Pancreas (tissue), 8 donors: Measurements from ENCODE around the gene TLCD5. TPM values are rescaled to one million over a fixed set of nuclear protein-coding genes. Genes with fewer than 3 reads are reported as not detected.

Source experiments
- polyA plus RNA-seq, 2 donors: library from polyadenylated mRNA; stranded (reverse); fragments of 200-250 nt; gene quantifications; one replicate each; pipeline ENCODE4 v1.2.3, GENCODE V29; 2013
- total RNA-seq, 6 donors: library from RNA; stranded (reverse); fragmentation: NEBNext Ultra II Directional in 4 of 6; extraction: Animal tissue kit (Norgen Biotek cat#: 25700) in 4 of 6; gene quantifications; one replicate each; pipeline versions ENCODE4 v1.2.1 to v1.2.4, GENCODE V29; 2021 to 2023
- donor health status: healthy with polysubstance abuse.
- donor health status: DM: no; HTN: no; CAD: no; lungs with moderate emphysema.
- donor health status: DM: no; HTN: no; CAD: no.
- donor health status: Bipolar disorder and iron deficiency.
- donor health status: DM: yes; HTN: yes; CAD: no.
- donor health status: DM: no; HTN: no; CAD: no.
- donor health status: DM: no; HTN: no; CAD: no.
- donor health status: DM: yes; HTN: yes; CAD: no.

The TLCD5 gene
- total and polyA plus RNA-seq, 8 donors: 1.5 to 5.7 (median 2.6) TPM

Other genes starting within 250 kb of the TLCD5 start
- 1 to 10 TPM in 1 of 6 donors, under 1 TPM in 5; 0.38 to 1.4 (median 0.61) TPM for gene TRIM29, start 187.2 kb upstream of the TLCD5 start, total RNA-seq
- 1 to 10 TPM in 1 of 2 donors, under 1 TPM in 1; 0.42 to 1.7 TPM for gene TRIM29, start 187.2 kb upstream of the TLCD5 start, polyA plus RNA-seq
- 10 to 100 TPM; 37.1 to 88.3 (median 49.0) TPM for gene OAF, start 114.3 kb upstream of the TLCD5 start, total RNA-seq
- gene OAF, start 114.3 kb upstream of the TLCD5 start, polyA plus RNA-seq: 10 to 100 TPM; 21.6 to 35.0 TPM
- gene POU2F3, start 85.2 kb upstream of the TLCD5 start, total RNA-seq: 1 to 10 TPM in 1 of 6 donors, under 1 TPM in 5; 0.12 to 2.6 (median 0.23) TPM
- under 1 TPM; 0.27 to 0.54 TPM for gene POU2F3, start 85.2 kb upstream of the TLCD5 start, polyA plus RNA-seq
- gene ARHGEF12, start 11.1 kb downstream of the TLCD5 start, total RNA-seq: 10 to 100 TPM; 36.7 to 74.7 (median 41.7) TPM
- 10 to 100 TPM; 13.8 to 18.6 TPM for gene ARHGEF12, start 11.1 kb downstream of the TLCD5 start, polyA plus RNA-seq
- not detected for gene GRIK4, start 186.4 kb downstream of the TLCD5 start, total RNA-seq
- gene GRIK4, start 186.4 kb downstream of the TLCD5 start, polyA plus RNA-seq: under 1 TPM in 1 of 2 donors, not detected in 1; 0.02 TPM